Ishikawa (cell line): ENCODE measurements around the gene ST6GALNAC2.

Source experiments
- CEBPB ChIP-seq: IDR thresholded peaks from 2 replicates; pipeline ENCODE4 v1.6.1; 2012
- CREB1 ChIP-seq: IDR thresholded peaks from 2 replicates; pipeline ENCODE4 v1.6.1; 2012; ENCODE audit warnings: low read depth
- EGR1 ChIP-seq: IDR thresholded peaks from 2 replicates; pipeline ENCODE4 v1.6.1; 2012
- EP300 ChIP-seq: IDR thresholded peaks from 2 replicates; pipeline ENCODE4 v1.6.1; 2012; ENCODE audit warnings: borderline replicate concordance
- FOXM1 ChIP-seq: IDR thresholded peaks from 2 replicates; pipeline ENCODE4 v1.6.1; 2012; ENCODE audit warnings: low read depth, borderline replicate concordance
- MAX ChIP-seq: IDR thresholded peaks from 2 replicates; pipeline ENCODE4 v1.6.1; 2012
- NFIC ChIP-seq: IDR thresholded peaks from 2 replicates; pipeline ENCODE4 v1.6.1; 2012
- RAD21 ChIP-seq: IDR thresholded peaks from 2 replicates; pipeline ENCODE4 v1.6.1; 2012; ENCODE audit warnings: low read depth
- REST ChIP-seq: IDR thresholded peaks from 2 replicates; pipeline ENCODE4 v1.6.1; 2012; ENCODE audit warnings: low read depth, mild to moderate bottlenecking
- TAF1 ChIP-seq: IDR thresholded peaks from 2 replicates; pipeline ENCODE4 v1.6.1; 2012; ENCODE audit warnings: low read depth, mild to moderate bottlenecking
- TCF12 ChIP-seq: IDR thresholded peaks from 2 replicates; pipeline ENCODE4 v1.6.1; 2012; ENCODE audit warnings: low read depth
- TEAD4 ChIP-seq: IDR thresholded peaks from 2 replicates; pipeline ENCODE4 v1.6.1; 2012
- USF1 ChIP-seq: IDR thresholded peaks from 2 replicates; pipeline ENCODE4 v1.6.1; 2012
- YY1 ChIP-seq: IDR thresholded peaks from 2 replicates; pipeline ENCODE4 v1.6.1; 2012; ENCODE audit warnings: low read depth
- ZBTB7A ChIP-seq: IDR thresholded peaks from 2 replicates; pipeline ENCODE4 v1.6.1; 2012; ENCODE audit warnings: low read depth

ST6GALNAC2 gene

GRCh38 chr17:76538941-76539570 is 46.6 kb downstream of the ST6GALNAC2 start:
- TF ChIP-seq TCF12 (no peak), USF1 (no peak), YY1 (no peak), CREB1 (no peak), NFIC (no peak), REST (no peak), FOXM1 (no peak), EGR1 (no peak), EP300 (no peak), MAX (no peak), TEAD4 (no peak), TAF1 (no peak), CEBPB (no peak), RAD21 (no peak), ZBTB7A (no peak)

GRCh38 chr17:76538281-76538931 is 47.3 kb downstream of the ST6GALNAC2 start:
- no peak for TF ChIP-seq RAD21
- no peak for TF ChIP-seq USF1
- TF ChIP-seq TEAD4, result no peak
- TF ChIP-seq MAX, result no peak
- no peak for TF ChIP-seq CREB1
- TF ChIP-seq NFIC, result no peak
- TF ChIP-seq REST, result no peak
- no peak for TF ChIP-seq EGR1
- TF ChIP-seq YY1, result no peak
- TF ChIP-seq ZBTB7A, result no peak
- TF ChIP-seq FOXM1, result no peak
- no peak for TF ChIP-seq CEBPB

- TF ChIP-seq RAD21, result no peak
- no peak for TF ChIP-seq CREB1
- peak; percentile 76; the same call in 1 of the 2 replicates for TF ChIP-seq ZBTB7A
- peak; percentile 4; the same call in 1 of the 2 replicates for TF ChIP-seq USF1
- TF ChIP-seq EGR1, result no peak
Observed at GRCh38 chr17:76537578-76538280, 47.9 kb downstream of the ST6GALNAC2 start, which contains the start of gene CYGB. Gene CYGB (minus strand): TSS chr17:76537709. CDS start chr17:76537542, 167 bp downstream.

GRCh38 chr17:76537288-76537577 is 48.4 kb downstream of the ST6GALNAC2 start:
- TF ChIP-seq CEBPB (no peak), REST (peak; percentile 24; the same call in 1 of the 2 replicates), NFIC (peak; percentile 37; the same call in 1 of the 2 replicates)
